Measurements from ENCODE around the gene DLG2.

DNA sequence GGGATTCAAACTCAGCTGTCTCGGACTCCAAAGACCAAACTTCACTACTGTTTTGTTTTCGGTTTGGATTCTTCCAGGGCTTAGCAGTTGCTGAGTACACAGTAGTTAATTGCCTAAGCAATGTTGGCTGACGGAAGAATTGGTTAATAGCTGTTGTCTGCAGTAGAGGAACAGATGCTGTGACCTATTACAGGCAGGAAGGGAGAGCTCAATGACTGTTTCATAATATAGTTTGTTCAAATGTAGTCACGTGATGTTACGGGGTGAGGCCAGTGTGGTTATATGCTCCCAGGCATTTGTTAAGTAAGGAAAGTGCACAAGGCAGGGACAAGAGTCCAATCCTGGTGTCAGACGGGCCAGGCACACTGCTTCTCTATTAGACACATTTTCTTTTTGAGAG, 2118.3 kb downstream of the DLG2 start:
- TF ChIP-seq, protein P1, sequence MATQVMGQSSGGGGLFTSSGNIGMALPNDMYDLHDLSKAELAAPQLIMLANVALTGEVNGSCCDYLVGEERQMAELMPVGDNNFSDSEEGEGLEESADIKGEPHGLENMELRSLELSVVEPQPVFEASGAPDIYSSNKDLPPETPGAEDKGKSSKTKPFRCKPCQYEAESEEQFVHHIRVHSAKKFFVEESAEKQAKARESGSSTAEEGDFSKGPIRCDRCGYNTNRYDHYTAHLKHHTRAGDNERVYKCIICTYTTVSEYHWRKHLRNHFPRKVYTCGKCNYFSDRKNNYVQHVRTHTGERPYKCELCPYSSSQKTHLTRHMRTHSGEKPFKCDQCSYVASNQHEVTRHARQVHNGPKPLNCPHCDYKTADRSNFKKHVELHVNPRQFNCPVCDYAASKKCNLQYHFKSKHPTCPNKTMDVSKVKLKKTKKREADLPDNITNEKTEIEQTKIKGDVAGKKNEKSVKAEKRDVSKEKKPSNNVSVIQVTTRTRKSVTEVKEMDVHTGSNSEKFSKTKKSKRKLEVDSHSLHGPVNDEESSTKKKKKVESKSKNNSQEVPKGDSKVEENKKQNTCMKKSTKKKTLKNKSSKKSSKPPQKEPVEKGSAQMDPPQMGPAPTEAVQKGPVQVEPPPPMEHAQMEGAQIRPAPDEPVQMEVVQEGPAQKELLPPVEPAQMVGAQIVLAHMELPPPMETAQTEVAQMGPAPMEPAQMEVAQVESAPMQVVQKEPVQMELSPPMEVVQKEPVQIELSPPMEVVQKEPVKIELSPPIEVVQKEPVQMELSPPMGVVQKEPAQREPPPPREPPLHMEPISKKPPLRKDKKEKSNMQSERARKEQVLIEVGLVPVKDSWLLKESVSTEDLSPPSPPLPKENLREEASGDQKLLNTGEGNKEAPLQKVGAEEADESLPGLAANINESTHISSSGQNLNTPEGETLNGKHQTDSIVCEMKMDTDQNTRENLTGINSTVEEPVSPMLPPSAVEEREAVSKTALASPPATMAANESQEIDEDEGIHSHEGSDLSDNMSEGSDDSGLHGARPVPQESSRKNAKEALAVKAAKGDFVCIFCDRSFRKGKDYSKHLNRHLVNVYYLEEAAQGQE (IDR thresholded peaks at IDR 0.05; ENCODE audit: low read depth) = no peak
- no peak for TF ChIP-seq TCF12 (IDR thresholded peaks at IDR 0.05; ENCODE audit: low read depth)
- no peak for TF ChIP-seq YY1 (IDR thresholded peaks at IDR 0.05; ENCODE audit: low read depth)
- no peak for TF ChIP-seq EP300 (IDR thresholded peaks at IDR 0.05; ENCODE audit: borderline replicate concordance)
- TF ChIP-seq TAF1 (IDR thresholded peaks at IDR 0.05; ENCODE audit: low read depth) = no peak
- TF ChIP-seq, protein P2, sequence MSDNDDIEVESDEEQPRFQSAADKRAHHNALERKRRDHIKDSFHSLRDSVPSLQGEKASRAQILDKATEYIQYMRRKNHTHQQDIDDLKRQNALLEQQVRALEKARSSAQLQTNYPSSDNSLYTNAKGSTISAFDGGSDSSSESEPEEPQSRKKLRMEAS (IDR thresholded peaks at IDR 0.05) = no peak
- no peak for TF ChIP-seq NFIC (IDR thresholded peaks at IDR 0.05)
- no peak for TF ChIP-seq FOXM1 (IDR thresholded peaks at IDR 0.05; ENCODE audit: borderline replicate concordance, low read depth)
- TF ChIP-seq CREB1 (IDR thresholded peaks at IDR 0.05; ENCODE audit: low read depth) = no peak
- no peak for TF ChIP-seq RAD21 (IDR thresholded peaks at IDR 0.05; ENCODE audit: low read depth)
- no peak for TF ChIP-seq CEBPB (IDR thresholded peaks at IDR 0.05)
- TF ChIP-seq, protein P3, sequence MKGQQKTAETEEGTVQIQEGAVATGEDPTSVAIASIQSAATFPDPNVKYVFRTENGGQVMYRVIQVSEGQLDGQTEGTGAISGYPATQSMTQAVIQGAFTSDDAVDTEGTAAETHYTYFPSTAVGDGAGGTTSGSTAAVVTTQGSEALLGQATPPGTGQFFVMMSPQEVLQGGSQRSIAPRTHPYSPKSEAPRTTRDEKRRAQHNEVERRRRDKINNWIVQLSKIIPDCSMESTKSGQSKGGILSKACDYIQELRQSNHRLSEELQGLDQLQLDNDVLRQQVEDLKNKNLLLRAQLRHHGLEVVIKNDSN (IDR thresholded peaks at IDR 0.05) = no peak
- no peak for TF ChIP-seq ZBTB7A (IDR thresholded peaks at IDR 0.05; ENCODE audit: low read depth)
